Measurements from ENCODE around the gene EEF1A2.

DNA sequence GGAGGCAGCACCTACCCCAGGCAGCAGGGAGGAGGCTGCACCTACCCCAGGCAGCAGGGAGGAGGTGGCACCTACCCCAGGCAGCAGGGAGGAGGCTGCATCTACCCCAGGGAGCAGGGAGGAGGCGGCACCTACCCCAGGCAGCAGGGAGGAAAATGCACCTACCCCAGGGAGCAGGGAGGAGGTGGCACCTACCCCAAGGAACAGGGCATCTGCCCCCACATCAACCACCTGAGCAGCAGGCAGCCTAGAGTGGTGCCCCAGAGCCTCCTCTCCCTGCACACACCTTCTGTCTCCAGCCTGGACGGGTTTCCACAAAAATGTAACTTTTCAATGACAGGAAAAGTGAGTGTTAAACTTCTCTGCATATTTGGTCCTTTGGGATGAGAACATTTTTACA, 36.6 kb downstream of the EEF1A2 start:
- no peak for TF ChIP-seq CREB1 (CRISPR knock-in tag; IDR thresholded peaks at IDR 0.05)
- TF ChIP-seq, protein P1, sequence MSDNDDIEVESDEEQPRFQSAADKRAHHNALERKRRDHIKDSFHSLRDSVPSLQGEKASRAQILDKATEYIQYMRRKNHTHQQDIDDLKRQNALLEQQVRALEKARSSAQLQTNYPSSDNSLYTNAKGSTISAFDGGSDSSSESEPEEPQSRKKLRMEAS (CRISPR knock-in tag; IDR thresholded peaks at IDR 0.05), result no peak
- TF ChIP-seq, protein P2, sequence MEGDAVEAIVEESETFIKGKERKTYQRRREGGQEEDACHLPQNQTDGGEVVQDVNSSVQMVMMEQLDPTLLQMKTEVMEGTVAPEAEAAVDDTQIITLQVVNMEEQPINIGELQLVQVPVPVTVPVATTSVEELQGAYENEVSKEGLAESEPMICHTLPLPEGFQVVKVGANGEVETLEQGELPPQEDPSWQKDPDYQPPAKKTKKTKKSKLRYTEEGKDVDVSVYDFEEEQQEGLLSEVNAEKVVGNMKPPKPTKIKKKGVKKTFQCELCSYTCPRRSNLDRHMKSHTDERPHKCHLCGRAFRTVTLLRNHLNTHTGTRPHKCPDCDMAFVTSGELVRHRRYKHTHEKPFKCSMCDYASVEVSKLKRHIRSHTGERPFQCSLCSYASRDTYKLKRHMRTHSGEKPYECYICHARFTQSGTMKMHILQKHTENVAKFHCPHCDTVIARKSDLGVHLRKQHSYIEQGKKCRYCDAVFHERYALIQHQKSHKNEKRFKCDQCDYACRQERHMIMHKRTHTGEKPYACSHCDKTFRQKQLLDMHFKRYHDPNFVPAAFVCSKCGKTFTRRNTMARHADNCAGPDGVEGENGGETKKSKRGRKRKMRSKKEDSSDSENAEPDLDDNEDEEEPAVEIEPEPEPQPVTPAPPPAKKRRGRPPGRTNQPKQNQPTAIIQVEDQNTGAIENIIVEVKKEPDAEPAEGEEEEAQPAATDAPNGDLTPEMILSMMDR (IDR thresholded peaks at IDR 0.05), result no peak

All from WTC11 (cell line).